HepG2 (cell line): ENCODE data around the gene TASOR2.

Source experiments
- EZH2 ChIP-seq: conservative IDR thresholded peaks from 2 replicates; pipeline ENCODE4 v1.6.1; 2012; ENCODE audit warnings: mild to moderate bottlenecking, low read depth, low read length, moderate library complexity
- TP53 ChIP-seq: sonication (generic); formaldehyde crosslinking; conservative IDR thresholded peaks from 2 replicates; pipeline ENCODE4 v1.4.0; 2020; ENCODE audit warnings: missing genetic modification reagents

- TF ChIP-seq EZH2 (no peak), TP53 (no peak)
These were observed 46.1 kb downstream of the TASOR2 start for GRCh38 chr10:5730766-5731165.
